Heart left ventricle (tissue), 16 donors: ENCODE measurements around the gene FLYWCH1. TPM values are rescaled to one million over a fixed set of nuclear protein-coding genes. Genes with fewer than 3 reads are reported as not detected.
A peak's percentile ranks its signal among the peaks of the same experiment; 100 is the strongest.

Experiments
- ATAC-seq, 4 donors: fragments of 200-7000 bp; cut with Tn5 transposase; one replicate each; pipeline ENCODE4 v1.9.1; 2020 to 2022; ENCODE audit warnings: moderate library complexity in 4 of 4, mild to moderate bottlenecking in 3 of 4, moderate number of reproducible peaks in 1 of 4
- DNase-seq, 5 donors: peaks; one replicate each; pipeline ENCODE4 v3.0.0-alpha.2; 2020
- H3K27ac ChIP-seq, 12 donors: fragments of 200-600 bp; sonication (generic) in 4 of 12; one replicate each; pipeline versions ENCODE4 v1.5.0 to v1.8.0; 2016 to 2022; ENCODE audit warnings: mild to moderate bottlenecking in 2 of 12
- H3K27me3 ChIP-seq, 9 donors: fragments of 200-600 bp; sonication (generic) in 2 of 9; one replicate each; pipeline versions ENCODE4 v1.5.1 to v1.8.0; 2016 to 2022; ENCODE audit warnings: mild to moderate bottlenecking in 3 of 9
- H3K36me3 ChIP-seq, 9 donors: fragments of 200-600 bp; sonication (generic) in 2 of 9; one replicate each; pipeline versions ENCODE4 v1.5.0 to v1.8.0; 2018 to 2022; ENCODE audit warnings: mild to moderate bottlenecking in 2 of 9
- H3K4me1 ChIP-seq, 12 donors: fragments of 200-600 bp; sonication (generic) in 4 of 12; one replicate each; pipeline versions ENCODE4 v1.5.0 to v1.8.0; 2016 to 2022; ENCODE audit warnings: mild to moderate bottlenecking in 3 of 12
- H3K4me3 ChIP-seq, 12 donors: fragments of 200-600 bp; sonication (generic) in 4 of 12; one replicate each; pipeline versions ENCODE4 v1.5.0 to v1.8.0; 2017 to 2022; ENCODE audit warnings: mild to moderate bottlenecking in 9 of 12, moderate library complexity in 4 of 12
- H3K9me3 ChIP-seq, 12 donors: fragments of 200-600 bp; sonication (generic) in 4 of 12; one replicate each; pipeline versions ENCODE4 v1.5.0 to v1.8.0; 2016 to 2022; ENCODE audit warnings: mild to moderate bottlenecking in 1 of 12
- POLR2A ChIP-seq, 2 donors: fragments of 450-650 bp; IDR thresholded peaks; one replicate each; pipeline ENCODE4 v1.6.1; 2017; ENCODE audit warnings: antibody characterized with exemption in 2 of 2, mild to moderate bottlenecking in 2 of 2, moderate library complexity in 2 of 2
- WGBS, 4 donors: extraction: QIAGEN DNeasy Blood & Tissue Kit in 2 of 4; methylation state at CpG; one replicate each; pipeline versions ENCODE4 v1.1.5 to v1.1.7; 2013 to 2018; 5-methylcytosine and 5-hydroxymethylcytosine counted together
- intact Hi-C, 10 donors: fragments of 100-400 bp; cut with DNase I; formaldehyde crosslinking; loops; one replicate each; pipeline versions ENCODE4 v1.11.1 to v1.14.2; 2022
- polyA plus RNA-seq, 2 donors: library from polyadenylated mRNA; stranded (reverse); fragments of 200-250 nt; gene quantifications; one replicate each; pipeline ENCODE4 v1.2.3, GENCODE V29; 2013
- total RNA-seq, 9 donors: library from RNA; depleted of rRNA in 2 of 9; stranded (reverse); fragments of >200 nt in 2 of 9; fragmentation: NEBNext Ultra II Directional in 3 of 9; extraction: Animal tissue kit (Norgen Biotek cat#: 25700) in 3 of 9; gene quantifications; one replicate each; pipeline versions ENCODE4 v1.1.0 to v1.2.4, GENCODE V29; 2016 to 2023
- TF ChIP-seq, protein P1 (sequence below), 12 donors: fragments of 200-600 bp; sonication (generic) in 4 of 12; IDR thresholded peaks; one replicate each; pipeline versions ENCODE4 v1.5.0 to v1.8.0; 2018 to 2022; ENCODE audit warnings: antibody characterized with exemption in 12 of 12, mild to moderate bottlenecking in 5 of 12
- donor health status: ischemic (EF 13 %, LVEDD 7.1; RV severe dilation, severe dysfunction).
- donor health status: healthy with polysubstance abuse.
- donor health status: DM: no; HTN: yes; CAD: no.
- donor health status: DM: no; HTN: no; CAD: no.
- donor health status: ischemic (EF 25% LVEDD 6.9; RV normal size, moderate dysfunction).
- donor health status: ischemic (EF 25% LVEDD 5.7; RV mildly dilated, moderate dysfunction).
- donor health status: healthy.
- donor health status: DM: yes; HTN: yes; CAD: no.
- donor health status: ischemic (EF 35%, LVEDD 5.7; RV mildly dilated, moderate dysfunction).
- donor health status: nonischemic (EF 11% LVEDD 7.7; RV severe dilation, severe dysfunction).
- donor health status: DM: yes; HTN: yes; CAD: no.
- donor health status: PGD.
- donor health status: ischemic (EF 29% LVEDD 5.4; RV normal size, mild dysfunction).
- donor health status: nonischemic (EF 23%, LVEDD 6.1; RV moderate dilation, normal function).

FLYWCH1 gene
- total and polyA plus RNA-seq, 11 donors: 26.3 to 48.4 (median 34.1) TPM

DNA sequence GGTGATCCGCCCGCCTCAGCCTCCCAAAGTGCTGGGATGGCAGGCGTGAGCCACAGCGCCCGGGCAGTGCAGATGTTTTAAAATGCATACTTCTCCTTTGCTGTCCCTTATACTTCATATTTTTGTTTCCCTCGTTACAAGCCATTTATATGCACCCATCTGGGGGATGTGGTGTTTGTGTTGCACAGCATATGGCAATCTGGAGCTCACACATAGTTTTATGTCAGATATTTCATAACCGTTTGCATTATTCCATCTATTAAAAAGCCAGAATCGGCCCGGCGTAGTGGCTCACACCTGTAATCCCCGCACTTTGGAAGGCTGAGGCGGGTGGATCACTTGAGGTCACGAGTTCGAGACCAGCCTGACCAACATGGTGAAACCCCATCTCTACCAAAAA is 11.8 kb downstream of the FLYWCH1 start:
- Histone ChIP-seq H3K27me3 (no peaks in the 10 kb centered on the region), H3K36me3 (peaks cover 0 to 42% (median 30%) of the 10 kb centered on the region in 9 donors), H3K27ac (no peak overlapping the region), H3K9me3 (no peaks in the 10 kb centered on the region), H3K4me3 (no peak overlapping the region), H3K4me1 (peaks cover 0 to 18% (median 12%) of the 10 kb centered on the region in 12 donors)
- no peak for ATAC-seq
- intact Hi-C loops: no loop called here
- 95 to 98% (median 96%) methylated on average over 14 of the region's 14 CpGs for WGBS, 4 donors
- TF ChIP-seq POLR2A (IDR thresholded peaks at IDR 0.05): no peak
- TF ChIP-seq, protein P1, sequence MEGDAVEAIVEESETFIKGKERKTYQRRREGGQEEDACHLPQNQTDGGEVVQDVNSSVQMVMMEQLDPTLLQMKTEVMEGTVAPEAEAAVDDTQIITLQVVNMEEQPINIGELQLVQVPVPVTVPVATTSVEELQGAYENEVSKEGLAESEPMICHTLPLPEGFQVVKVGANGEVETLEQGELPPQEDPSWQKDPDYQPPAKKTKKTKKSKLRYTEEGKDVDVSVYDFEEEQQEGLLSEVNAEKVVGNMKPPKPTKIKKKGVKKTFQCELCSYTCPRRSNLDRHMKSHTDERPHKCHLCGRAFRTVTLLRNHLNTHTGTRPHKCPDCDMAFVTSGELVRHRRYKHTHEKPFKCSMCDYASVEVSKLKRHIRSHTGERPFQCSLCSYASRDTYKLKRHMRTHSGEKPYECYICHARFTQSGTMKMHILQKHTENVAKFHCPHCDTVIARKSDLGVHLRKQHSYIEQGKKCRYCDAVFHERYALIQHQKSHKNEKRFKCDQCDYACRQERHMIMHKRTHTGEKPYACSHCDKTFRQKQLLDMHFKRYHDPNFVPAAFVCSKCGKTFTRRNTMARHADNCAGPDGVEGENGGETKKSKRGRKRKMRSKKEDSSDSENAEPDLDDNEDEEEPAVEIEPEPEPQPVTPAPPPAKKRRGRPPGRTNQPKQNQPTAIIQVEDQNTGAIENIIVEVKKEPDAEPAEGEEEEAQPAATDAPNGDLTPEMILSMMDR (IDR thresholded peaks at IDR 0.05): no peak
- no peak for DNase-seq

GRCh38 chr16:2924901-2925755 is 13.4 kb downstream of the FLYWCH1 start:
- Histone ChIP-seq H3K9me3 (no peaks in the 10 kb centered on the region), H3K27me3 (no peaks in the 10 kb centered on the region), H3K4me1 (peaks cover 0 to 12% (median 3%) of the 10 kb centered on the region in 12 donors), H3K27ac (no peak overlapping the region), H3K36me3 (peaks cover 0 to 46% (median 29%) of the 10 kb centered on the region in 9 donors), H3K4me3 (no peak overlapping the region)
- DNase-seq: no peak
- intact Hi-C loops: no loop called here
- no peak for ATAC-seq
- 74 to 80% (median 79%) methylated on average over 29 to 42 of the region's 42 CpGs for WGBS, 4 donors
- TF ChIP-seq POLR2A (IDR thresholded peaks at IDR 0.05): no peak
- TF ChIP-seq, protein P1 (IDR thresholded peaks at IDR 0.05): no peak

DNA sequence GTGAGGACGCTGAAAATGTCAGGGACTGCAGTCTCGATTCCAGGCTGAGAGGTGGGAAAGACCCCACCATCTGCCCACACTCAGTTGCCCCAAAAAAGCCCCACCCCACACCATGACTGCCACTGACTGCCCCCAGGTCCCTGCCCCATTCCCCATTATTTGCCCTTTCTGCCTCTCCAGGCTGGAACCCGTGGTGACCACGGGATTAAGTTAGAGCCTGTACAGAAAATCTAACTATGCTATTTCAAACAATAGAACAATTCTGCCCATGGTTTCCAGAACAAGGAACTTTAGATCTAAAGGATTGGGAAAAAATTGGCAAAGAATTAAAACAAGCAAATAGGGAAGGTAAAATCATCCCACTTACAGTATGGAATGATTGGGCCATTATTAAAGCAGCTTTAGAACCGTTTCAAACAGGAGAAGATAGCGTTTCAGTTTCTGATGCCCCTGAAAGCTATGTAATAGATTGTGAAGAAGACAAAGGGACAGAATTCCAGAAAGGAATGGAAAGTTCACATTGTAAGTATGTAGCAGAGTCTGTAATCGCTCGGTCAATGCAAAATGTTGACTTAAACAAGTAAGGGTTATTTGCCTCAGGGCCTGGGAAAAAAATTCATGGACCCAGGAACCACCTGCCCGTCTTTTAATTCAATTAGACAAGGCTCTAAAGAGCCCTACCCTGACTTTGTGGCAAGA is 14.4 kb downstream of the FLYWCH1 start:
- Histone ChIP-seq H3K27ac (no peak overlapping the region), H3K4me1 (peaks cover 0 to 12% (median 3%) of the 10 kb centered on the region in 12 donors), H3K4me3 (no peak overlapping the region), H3K36me3 (peaks cover 0 to 49% (median 33%) of the 10 kb centered on the region in 9 donors), H3K27me3 (no peaks in the 10 kb centered on the region), H3K9me3 (no peaks in the 10 kb centered on the region)
- DNase-seq: no peak
- no peak for ATAC-seq
- WGBS, 4 donors: 75 to 79% (median 78%) methylated on average over 9 of the region's 9 CpGs
- TF ChIP-seq POLR2A (IDR thresholded peaks at IDR 0.05): no peak
- TF ChIP-seq, protein P1 (IDR thresholded peaks at IDR 0.05): no peak
- intact Hi-C loops: loop anchor here in 3 of 10 donors (2.0 kb wide), 3 partner anchors 51 to 87 kb away; partner anchors contain the start of gene PKMYT1 (in 1 of the 3)

DNA sequence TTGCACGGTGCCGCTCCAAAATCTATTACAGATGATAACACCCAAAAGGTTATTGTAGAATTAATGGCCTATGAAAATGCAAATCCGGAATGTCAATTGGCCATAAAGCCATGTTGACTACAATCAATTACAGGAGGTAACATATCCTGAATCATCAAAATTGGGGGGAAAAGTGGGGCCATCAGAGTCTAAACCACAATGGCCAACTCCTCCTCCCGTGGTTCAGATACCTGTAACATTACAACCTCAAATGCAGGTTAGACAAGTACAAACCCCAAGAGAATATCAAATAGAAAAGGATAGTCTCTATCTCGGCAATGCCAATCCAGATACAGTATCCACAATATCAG is 14.9 kb downstream of the FLYWCH1 start:
- 78 to 84% (median 79%) methylated on average over 5 of the region's 5 CpGs for WGBS, 4 donors
- ATAC-seq: no peak
- TF ChIP-seq POLR2A (IDR thresholded peaks at IDR 0.05): no peak
- TF ChIP-seq, protein P1 (IDR thresholded peaks at IDR 0.05): no peak
- intact Hi-C loops: loop anchor here in 3 of 10 donors (2.0 kb wide), 3 partner anchors 52 to 88 kb away; partner anchors contain the start of gene PKMYT1 (in 1 of the 3)
- peak overlapping the region in 8 of 12 donors; percentile 7 to 51 (median 24) for H3K4me3 ChIP-seq
- no peaks in the 10 kb centered on the region for H3K9me3 ChIP-seq
- DNase-seq: no peak
- peaks cover 0 to 12% (median 3%) of the 10 kb centered on the region in 12 donors for H3K4me1 ChIP-seq
- no peak overlapping the region for H3K27ac ChIP-seq
- no peaks in the 10 kb centered on the region for H3K27me3 ChIP-seq
- H3K36me3 ChIP-seq: peaks cover 0 to 49% (median 33%) of the 10 kb centered on the region in 9 donors
